Measurements from ENCODE around the gene EXPH5.

- no peak for TF ChIP-seq CTCF (conservative IDR thresholded peaks at IDR 0.05; ENCODE audit: low read length)
- TF ChIP-seq EZH2phosphoT487 (IDR thresholded peaks at IDR 0.05; ENCODE audit: borderline replicate concordance): no peak
Measured at GRCh38 chr11:108616549-108616948, 23.0 kb upstream of the EXPH5 start.
